Peyer's patch (tissue), 4 donors: ENCODE data around the gene C4orf36. TPM values are rescaled to one million over a fixed set of nuclear protein-coding genes. Genes with fewer than 3 reads are reported as not detected.

Source experiments
- DNase-seq, 3 donors: peaks; one replicate each; pipeline ENCODE4 v3.0.0-alpha.2; 2017 to 2019
- H3K27ac ChIP-seq, 4 donors: fragments of 200-600 bp; sonication (generic); one replicate each; pipeline ENCODE4 v1.5.1; 2016 to 2019
- H3K27me3 ChIP-seq, 2 donors: fragments of 200-600 bp; sonication (generic); one replicate each; pipeline ENCODE4 v1.5.1; 2019
- H3K36me3 ChIP-seq, 3 donors: fragments of 200-600 bp; sonication (generic); one replicate each; pipeline ENCODE4 v1.5.1; 2016 to 2019
- H3K4me1 ChIP-seq, 4 donors: fragments of 200-600 bp; sonication (generic); one replicate each; pipeline ENCODE4 v1.5.1; 2016 to 2019
- H3K4me3 ChIP-seq, 4 donors: fragments of 200-600 bp; sonication (generic); 1 replicate in 3 of 4; 2 replicates in 1 of 4; pipeline ENCODE4 v1.5.1; 2016 to 2019; ENCODE audit warnings: mild to moderate bottlenecking in 1 of 4
- H3K9me3 ChIP-seq, 4 donors: fragments of 200-600 bp; sonication (generic); one replicate each; pipeline ENCODE4 v1.5.1; 2016 to 2019; ENCODE audit warnings: mild to moderate bottlenecking in 1 of 4
- POLR2A ChIP-seq, 2 donors: fragments of 450-650 bp; IDR thresholded peaks; one replicate each; pipeline ENCODE4 v1.5.1; 2017; ENCODE audit warnings: antibody characterized with exemption in 2 of 2, mild to moderate bottlenecking in 2 of 2, moderate library complexity in 2 of 2
- total RNA-seq, 4 donors: library from RNA; depleted of rRNA; stranded (reverse); fragments of >200 nt; gene quantifications; one replicate each; pipeline ENCODE4 v1.1.0, GENCODE V29; 2016
- TF ChIP-seq, protein P1 (sequence below), 6 experiments: fragments of 450-650 bp in 4 of 6; fragments of 200-600 bp in 2 of 6; sonication (generic) in 1 of 6; IDR thresholded peaks; one replicate each; pipeline ENCODE4 v1.5.1; 2017 to 2019; ENCODE audit warnings: antibody characterized with exemption in 6 of 6, mild to moderate bottlenecking in 3 of 6, moderate library complexity in 1 of 6

The C4orf36 gene
- total RNA-seq, 4 donors from 2014 or later, result 1.7 to 6.6 TPM; not detected in 2

GRCh38 chr4:86917212-86918039, 25.2 kb upstream of the C4orf36 start:
- Histone ChIP-seq H3K27me3 (no peaks in the 10 kb centered on the region), H3K9me3 (no peaks in the 10 kb centered on the region), H3K27ac (no peak overlapping the region), H3K36me3 (no peaks in the 10 kb centered on the region), H3K4me1 (no peaks in the 10 kb centered on the region), H3K4me3 (no peak overlapping the region)
- no peak for TF ChIP-seq POLR2A (IDR thresholded peaks at IDR 0.05)
- TF ChIP-seq, protein P1, sequence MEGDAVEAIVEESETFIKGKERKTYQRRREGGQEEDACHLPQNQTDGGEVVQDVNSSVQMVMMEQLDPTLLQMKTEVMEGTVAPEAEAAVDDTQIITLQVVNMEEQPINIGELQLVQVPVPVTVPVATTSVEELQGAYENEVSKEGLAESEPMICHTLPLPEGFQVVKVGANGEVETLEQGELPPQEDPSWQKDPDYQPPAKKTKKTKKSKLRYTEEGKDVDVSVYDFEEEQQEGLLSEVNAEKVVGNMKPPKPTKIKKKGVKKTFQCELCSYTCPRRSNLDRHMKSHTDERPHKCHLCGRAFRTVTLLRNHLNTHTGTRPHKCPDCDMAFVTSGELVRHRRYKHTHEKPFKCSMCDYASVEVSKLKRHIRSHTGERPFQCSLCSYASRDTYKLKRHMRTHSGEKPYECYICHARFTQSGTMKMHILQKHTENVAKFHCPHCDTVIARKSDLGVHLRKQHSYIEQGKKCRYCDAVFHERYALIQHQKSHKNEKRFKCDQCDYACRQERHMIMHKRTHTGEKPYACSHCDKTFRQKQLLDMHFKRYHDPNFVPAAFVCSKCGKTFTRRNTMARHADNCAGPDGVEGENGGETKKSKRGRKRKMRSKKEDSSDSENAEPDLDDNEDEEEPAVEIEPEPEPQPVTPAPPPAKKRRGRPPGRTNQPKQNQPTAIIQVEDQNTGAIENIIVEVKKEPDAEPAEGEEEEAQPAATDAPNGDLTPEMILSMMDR (IDR thresholded peaks at IDR 0.05), result no peak
- DNase-seq, result no peak

- Histone ChIP-seq H3K27ac (no peak overlapping the region), H3K4me1 (no peaks in the 10 kb centered on the region), H3K9me3 (no peaks in the 10 kb centered on the region), H3K36me3 (no peaks in the 10 kb centered on the region), H3K4me3 (no peak overlapping the region), H3K27me3 (no peaks in the 10 kb centered on the region)
- TF ChIP-seq, protein P1 (IDR thresholded peaks at IDR 0.05), result no peak
- TF ChIP-seq POLR2A (IDR thresholded peaks at IDR 0.05), result no peak
- no peak for DNase-seq
Measured at GRCh38 chr4:86916392-86916791, 24.2 kb upstream of the C4orf36 start.

DNA sequence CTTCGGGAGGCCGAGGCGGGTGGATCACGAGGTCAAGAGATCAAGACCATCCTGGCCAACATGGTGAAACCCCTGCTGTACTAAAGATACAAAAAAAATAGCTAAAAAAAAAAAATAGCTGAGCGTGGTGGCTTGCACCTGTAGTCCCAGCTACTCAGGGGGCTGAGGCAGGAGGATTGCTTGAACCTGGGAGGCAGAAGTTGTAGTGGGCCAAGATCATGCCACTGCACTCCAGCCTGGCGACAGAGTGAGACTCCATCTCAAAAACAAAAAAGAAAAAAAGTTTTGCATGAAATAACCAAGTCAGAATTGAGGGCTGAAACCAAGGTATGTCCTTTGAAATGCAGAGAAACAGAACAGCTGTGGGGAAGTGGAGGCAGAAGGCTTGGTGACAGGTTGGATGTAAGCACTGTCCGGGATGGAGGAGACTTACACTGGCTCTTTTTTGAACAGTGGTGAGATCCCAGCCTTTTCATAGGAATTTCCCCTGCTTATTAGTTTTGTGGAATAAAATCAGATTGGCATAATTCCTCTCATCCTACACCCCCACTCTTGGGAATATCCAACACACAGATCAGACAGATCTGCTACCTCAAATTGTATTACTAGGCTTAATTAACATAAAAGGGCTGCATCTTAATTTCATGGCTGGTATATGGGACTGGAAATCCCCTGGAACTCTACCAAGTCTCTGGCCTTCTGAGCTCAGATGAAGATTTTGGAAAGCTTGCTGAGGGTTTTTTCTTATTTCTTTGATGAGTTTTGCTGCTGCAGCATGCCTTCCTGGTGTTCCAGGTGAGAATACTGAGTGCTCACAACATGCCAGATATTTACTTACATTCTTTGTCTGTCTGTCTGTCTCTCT, 18.8 kb upstream of the C4orf36 start:
- Histone ChIP-seq H3K9me3 (no peaks in the 10 kb centered on the region), H3K27me3 (no peaks in the 10 kb centered on the region), H3K27ac (no peak overlapping the region), H3K4me1 (peaks cover 0 to 5% (median 0%) of the 10 kb centered on the region in 4 donors), H3K4me3 (no peak overlapping the region), H3K36me3 (no peaks in the 10 kb centered on the region)
- no peak for DNase-seq
- TF ChIP-seq, protein P1 (IDR thresholded peaks at IDR 0.05), result no peak
- TF ChIP-seq POLR2A (IDR thresholded peaks at IDR 0.05), result no peak

GRCh38 chr4:86910369-86910768, 18.1 kb upstream of the C4orf36 start:
- Histone ChIP-seq H3K4me3 (no peak overlapping the region), H3K36me3 (no peaks in the 10 kb centered on the region), H3K4me1 (peaks cover 0 to 5% (median 0%) of the 10 kb centered on the region in 4 donors), H3K27me3 (no peaks in the 10 kb centered on the region), H3K27ac (no peak overlapping the region), H3K9me3 (no peaks in the 10 kb centered on the region)
- TF ChIP-seq, protein P1 (IDR thresholded peaks at IDR 0.05), result no peak
- TF ChIP-seq POLR2A (IDR thresholded peaks at IDR 0.05), result no peak
- DNase-seq, result no peak

- Histone ChIP-seq H3K9me3 (no peaks in the 10 kb centered on the region), H3K27me3 (no peaks in the 10 kb centered on the region), H3K4me1 (peaks cover 0 to 5% (median 0%) of the 10 kb centered on the region in 4 donors), H3K27ac (no peak overlapping the region), H3K4me3 (no peak overlapping the region), H3K36me3 (no peaks in the 10 kb centered on the region)
- no peak for DNase-seq
- TF ChIP-seq, protein P1 (IDR thresholded peaks at IDR 0.05), result no peak
- no peak for TF ChIP-seq POLR2A (IDR thresholded peaks at IDR 0.05)
Measured at GRCh38 chr4:86909546-86910295, 17.5 kb upstream of the C4orf36 start.
